Karpas-422 (cell line): ENCODE data around the gene RPS19BP1. TPM values are rescaled to one million over a fixed set of nuclear protein-coding genes. Genes with fewer than 3 reads are reported as not detected.

Source experiments
- DNase-seq: peaks from one replicate; pipeline ENCODE4 v3.0.0-alpha.2; 2015
- H2AFZ ChIP-seq: fragments of 200-600 bp; sonication (generic); 2 replicates; pipeline ENCODE4 v1.6.1; 2014; ENCODE audit warnings: antibody characterized with exemption, low read length, mixed read lengths
- H3K27ac ChIP-seq: fragments of 200-600 bp; sonication (generic); 2 replicates; pipeline ENCODE4 v1.5.1; 2014; ENCODE audit warnings: mild to moderate bottlenecking, low read length, moderate library complexity
- H3K27me3 ChIP-seq: fragments of 200-600 bp; sonication (generic); 2 replicates; pipeline ENCODE4 v1.6.1; 2014; ENCODE audit warnings: low read length, mixed read lengths
- H3K36me3 ChIP-seq: fragments of 200-600 bp; sonication (generic); 2 replicates; pipeline ENCODE4 v1.6.1; 2014; ENCODE audit warnings: low read length, mixed read lengths; ENCODE audit not compliant: insufficient read depth
- H3K4me1 ChIP-seq: fragments of 200-600 bp; sonication (generic); 2 replicates; pipeline ENCODE4 v1.6.1; 2014; ENCODE audit warnings: mild to moderate bottlenecking, low read length, mixed read lengths
- H3K4me2 ChIP-seq: fragments of 200-600 bp; sonication (generic); 2 replicates; pipeline ENCODE4 v1.6.1; 2014; ENCODE audit warnings: low read length, low read depth, mild to moderate bottlenecking; ENCODE audit not compliant: poor library complexity, severe bottlenecking
- H3K4me3 ChIP-seq: fragments of 200-600 bp; sonication (generic); 2 replicates; pipeline ENCODE4 v1.5.1; 2014; ENCODE audit warnings: mild to moderate bottlenecking, antibody characterized with exemption, low read length, mixed read lengths
- H3K79me2 ChIP-seq: fragments of 200-600 bp; sonication (generic); 2 replicates; pipeline ENCODE4 v1.6.1; 2014; ENCODE audit warnings: mild to moderate bottlenecking, low read length, mixed read lengths
- H3K9ac ChIP-seq: fragments of 200-600 bp; sonication (generic); 2 replicates; pipeline ENCODE4 v1.6.0; 2014; ENCODE audit warnings: low read length
- H3K9me2 ChIP-seq: fragments of 200-600 bp; sonication (generic), shearing (Covaris generic); replicated peaks from 2 replicates; pipeline ENCODE4 v1.6.0; 2014; ENCODE audit warnings: mild to moderate bottlenecking, low read length, moderate library complexity; ENCODE audit not compliant: insufficient read depth
- H3K9me3 ChIP-seq: fragments of 300-700, 200-600 bp; sonication (generic); 2 replicates; pipeline ENCODE4 v1.6.1; 2014; ENCODE audit warnings: low read length, mixed read lengths
- H4K20me1 ChIP-seq: fragments of 200-600 bp; sonication (generic); 2 replicates; pipeline ENCODE4 v1.6.1; 2014; ENCODE audit warnings: mild to moderate bottlenecking, antibody characterized with exemption, low read length, low read depth; ENCODE audit not compliant: insufficient read depth
- total RNA-seq: library from RNA; depleted of rRNA; stranded (reverse); fragments of >200 nt; shearing (Covaris generic); gene quantifications from 2 replicates; pipeline ENCODE4 v1.2.3, GENCODE V29; 2014; ENCODE audit warnings: low replicate concordance

The RPS19BP1 gene
- total RNA-seq, 1 experiment from 2014 or later, result 91.1 TPM

DNA sequence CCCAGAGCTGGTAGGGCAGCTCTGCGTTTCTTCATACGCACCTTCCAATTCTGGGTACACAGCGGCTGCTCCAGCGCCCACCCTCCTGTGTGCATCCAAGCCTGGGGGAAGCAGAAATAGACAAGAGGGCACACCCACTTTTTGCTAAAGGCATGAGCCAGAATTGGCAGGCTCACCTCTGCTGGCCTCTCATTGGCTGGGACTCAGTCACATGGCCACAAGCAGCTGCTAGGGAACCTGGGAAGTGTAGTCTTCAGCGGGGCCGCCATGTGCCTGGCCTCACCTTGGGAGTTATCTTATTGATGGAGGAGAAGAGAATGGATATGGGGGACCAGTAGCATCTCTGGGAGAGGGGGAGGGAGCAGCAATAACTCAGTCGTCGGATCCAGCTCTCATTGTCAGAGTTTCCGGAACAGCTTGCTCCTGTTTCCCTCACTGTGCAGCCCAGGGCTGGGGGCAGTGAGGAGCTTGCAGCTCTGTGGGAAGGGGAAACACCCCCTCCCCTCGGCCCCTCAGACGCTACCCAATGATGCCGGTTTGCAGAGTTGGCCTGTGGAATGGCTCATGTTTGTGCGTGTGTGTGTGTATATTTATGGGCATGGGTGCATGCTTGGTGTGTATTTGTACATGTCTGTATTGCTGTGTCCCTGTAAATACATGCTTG lies 42.3 kb downstream of the RPS19BP1 start:
- peaks cover 34% of the 10 kb centered on the region; the same call in 1 of the 2 replicates for H4K20me1 ChIP-seq
- peak overlapping the region; percentile 21 for H3K4me2 ChIP-seq
- H2AFZ ChIP-seq, result no peak overlapping the region
- peaks cover 20% of the 10 kb centered on the region for H3K36me3 ChIP-seq
- H3K27ac ChIP-seq, result peak overlapping the region; percentile 58; the same call in 1 of the 2 replicates
- no peaks in the 10 kb centered on the region for H3K27me3 ChIP-seq
- H3K79me2 ChIP-seq, result peaks cover 10% of the 10 kb centered on the region
- H3K9me3 ChIP-seq, result no peaks in the 10 kb centered on the region
- H3K9me2 ChIP-seq, result no peaks in the 10 kb centered on the region
- H3K4me1 ChIP-seq, result peaks cover 41% of the 10 kb centered on the region
- H3K9ac ChIP-seq, result peak overlapping the region; percentile 7; the same call in 1 of the 2 replicates
- peak; percentile 94 for DNase-seq
- H3K4me3 ChIP-seq, result no peak overlapping the region

DNA sequence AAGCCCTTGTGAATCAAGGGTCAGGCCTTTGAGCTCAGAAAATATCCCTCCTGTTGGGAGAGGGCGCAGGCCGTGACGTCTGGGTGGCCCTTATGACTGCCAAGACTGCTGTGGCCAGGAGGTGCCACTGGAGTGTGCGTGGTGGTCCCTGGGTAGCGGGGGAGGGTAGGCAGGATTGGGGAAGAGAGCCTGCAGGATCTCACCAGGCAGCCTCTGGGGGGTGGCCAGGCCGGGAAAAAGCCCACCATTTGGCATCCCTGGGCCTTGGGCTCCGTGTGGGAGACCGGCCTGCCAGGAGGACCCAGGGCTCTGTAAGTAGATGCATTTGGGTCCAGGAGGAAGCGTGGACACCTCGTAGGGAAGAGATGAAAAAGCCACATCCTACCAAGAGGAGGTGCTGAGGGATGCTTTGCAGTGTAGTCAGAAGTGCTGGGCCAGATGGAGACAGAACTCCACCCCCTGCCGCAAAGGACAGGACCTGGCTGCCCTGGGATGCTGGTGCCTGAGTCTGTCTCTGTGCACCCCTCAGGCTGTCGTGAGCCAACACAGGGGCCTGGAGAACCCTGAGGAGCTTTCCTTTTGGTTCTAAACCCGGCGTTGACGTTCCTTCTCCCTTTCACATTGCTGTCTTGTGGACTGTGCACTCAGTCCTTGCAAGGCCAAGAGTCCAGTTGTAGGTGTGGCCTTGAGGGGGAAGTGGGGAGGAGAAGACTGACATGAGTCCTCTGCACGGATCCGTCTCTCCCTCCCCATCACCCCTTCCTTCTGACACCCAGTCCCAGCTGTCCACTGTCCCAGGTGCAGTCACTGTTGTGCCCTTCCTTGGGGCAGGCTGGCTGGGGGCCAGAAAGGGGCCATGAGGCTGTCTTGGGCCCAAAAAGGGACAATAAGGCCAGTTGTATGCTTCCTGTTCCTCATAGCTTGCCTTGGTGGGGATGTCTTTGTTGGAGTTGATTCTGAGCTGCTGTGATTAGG lies 43.2 kb downstream of the RPS19BP1 start:
- H3K79me2 ChIP-seq, result peaks cover 10% of the 10 kb centered on the region
- H3K9ac ChIP-seq, result peak overlapping the region; percentile 7; the same call in 1 of the 2 replicates
- H3K9me2 ChIP-seq, result no peaks in the 10 kb centered on the region
- no peaks in the 10 kb centered on the region for H3K9me3 ChIP-seq
- H3K27ac ChIP-seq, result peak overlapping the region; percentile 58
- DNase-seq, result no peak
- H3K36me3 ChIP-seq, result peaks cover 23% of the 10 kb centered on the region
- H3K4me1 ChIP-seq, result peaks cover 41% of the 10 kb centered on the region
- H2AFZ ChIP-seq, result no peak overlapping the region
- no peaks in the 10 kb centered on the region for H3K27me3 ChIP-seq
- peak overlapping the region; percentile 21 for H3K4me2 ChIP-seq
- peaks cover 41% of the 10 kb centered on the region; the same call in 1 of the 2 replicates for H4K20me1 ChIP-seq
- H3K4me3 ChIP-seq, result no peak overlapping the region

DNA sequence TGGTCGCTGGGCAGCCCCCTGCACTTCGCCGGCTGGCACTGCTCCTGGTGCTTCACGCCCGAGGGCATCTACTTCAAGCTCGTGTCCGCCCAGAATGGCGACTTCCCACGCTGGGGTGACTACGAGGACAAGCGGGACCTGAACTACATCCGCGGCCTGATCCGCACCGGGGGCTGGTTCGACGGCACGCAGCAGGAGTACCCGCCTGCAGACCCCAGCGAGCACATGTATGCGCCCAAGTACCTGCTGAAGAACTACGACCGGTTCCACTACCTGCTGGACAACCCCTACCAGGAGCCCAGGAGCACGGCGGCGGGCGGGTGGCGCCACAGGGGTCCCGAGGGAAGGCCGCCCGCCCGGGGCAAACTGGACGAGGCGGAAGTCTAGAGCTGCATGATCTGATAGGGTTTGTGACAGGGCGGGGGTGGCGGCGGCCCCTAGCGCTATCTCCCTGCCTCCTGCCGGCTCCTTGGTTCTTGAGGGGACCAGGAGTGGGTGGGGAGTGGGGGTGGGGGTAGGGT lies 43.9 kb downstream of the RPS19BP1 start:
- Histone ChIP-seq H3K27ac (no peak overlapping the region), H4K20me1 (peaks cover 47% of the 10 kb centered on the region; the same call in 1 of the 2 replicates), H3K79me2 (peaks cover 13% of the 10 kb centered on the region), H3K4me2 (no peak overlapping the region), H3K9me3 (no peaks in the 10 kb centered on the region), H3K9me2 (no peaks in the 10 kb centered on the region), H3K9ac (no peak overlapping the region), H3K36me3 (peaks cover 28% of the 10 kb centered on the region), H3K27me3 (no peaks in the 10 kb centered on the region), H2AFZ (no peak overlapping the region), H3K4me3 (no peak overlapping the region), H3K4me1 (peaks cover 41% of the 10 kb centered on the region)
- no peak for DNase-seq

DNA sequence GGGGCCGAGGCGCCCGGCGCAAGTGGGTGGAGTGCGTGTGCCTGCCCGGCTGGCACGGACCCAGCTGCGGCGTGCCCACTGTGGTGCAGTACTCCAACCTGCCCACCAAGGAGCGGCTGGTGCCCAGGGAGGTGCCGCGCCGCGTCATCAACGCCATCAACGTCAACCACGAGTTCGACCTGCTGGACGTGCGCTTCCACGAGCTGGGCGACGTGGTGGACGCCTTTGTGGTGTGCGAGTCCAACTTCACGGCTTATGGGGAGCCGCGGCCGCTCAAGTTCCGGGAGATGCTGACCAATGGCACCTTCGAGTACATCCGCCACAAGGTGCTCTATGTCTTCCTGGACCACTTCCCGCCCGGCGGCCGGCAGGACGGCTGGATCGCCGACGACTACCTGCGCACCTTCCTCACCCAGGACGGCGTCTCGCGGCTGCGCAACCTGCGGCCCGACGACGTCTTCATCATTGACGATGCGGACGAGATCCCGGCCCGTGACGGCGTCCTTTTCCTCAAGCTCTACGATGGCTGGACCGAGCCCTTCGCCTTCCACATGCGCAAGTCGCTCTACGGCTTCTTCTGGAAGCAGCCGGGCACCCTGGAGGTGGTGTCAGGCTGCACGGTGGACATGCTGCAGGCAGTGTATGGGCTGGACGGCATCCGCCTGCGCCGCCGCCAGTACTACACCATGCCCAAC lies 44.6 kb downstream of the RPS19BP1 start:
- H3K4me3 ChIP-seq, result no peak overlapping the region
- H3K4me2 ChIP-seq, result no peak overlapping the region
- H3K36me3 ChIP-seq, result peaks cover 30% of the 10 kb centered on the region

DNA sequence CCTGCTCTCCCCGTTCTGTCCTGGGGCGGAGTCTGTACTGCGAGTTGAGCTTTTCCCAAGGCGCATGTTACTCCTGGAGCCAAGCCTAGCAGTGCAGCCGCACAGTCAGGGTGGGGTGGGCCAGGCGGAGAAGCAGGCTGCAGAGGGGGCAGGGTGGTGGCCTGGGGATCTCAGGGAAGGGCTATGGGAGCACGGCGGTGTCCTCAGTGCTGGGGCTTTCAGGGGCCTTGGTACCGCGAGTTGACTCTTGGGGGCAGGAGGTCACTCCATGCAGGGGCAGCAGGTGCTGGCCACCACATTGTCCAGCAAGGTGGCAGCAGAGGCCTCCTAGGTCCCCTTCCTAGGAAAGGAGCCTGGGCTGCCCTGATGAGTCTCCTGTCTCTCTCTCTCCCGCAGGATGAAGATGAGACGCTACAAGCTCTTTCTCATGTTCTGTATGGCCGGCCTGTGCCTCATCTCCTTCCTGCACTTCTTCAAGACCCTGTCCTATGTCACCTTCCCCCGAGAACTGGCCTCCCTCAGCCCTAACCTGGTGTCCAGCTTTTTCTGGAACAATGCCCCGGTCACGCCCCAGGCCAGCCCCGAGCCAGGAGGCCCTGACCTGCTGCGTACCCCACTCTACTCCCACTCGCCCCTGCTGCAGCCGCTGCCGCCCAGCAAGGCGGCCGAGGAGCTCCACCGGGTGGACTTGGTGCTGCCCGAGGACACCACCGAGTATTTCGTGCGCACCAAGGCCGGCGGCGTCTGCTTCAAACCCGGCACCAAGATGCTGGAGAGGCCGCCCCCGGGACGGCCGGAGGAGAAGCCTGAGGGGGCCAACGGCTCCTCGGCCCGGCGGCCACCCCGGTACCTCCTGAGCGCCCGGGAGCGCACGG lies 45.4 kb downstream of the RPS19BP1 start:
- DNase-seq, result no peak
- no peaks in the 10 kb centered on the region for H3K27me3 ChIP-seq

More for the DNA sequence above, 44.6 kb downstream of the RPS19BP1 start:
- no peaks in the 10 kb centered on the region for H3K9me2 ChIP-seq
- H3K79me2 ChIP-seq, result peaks cover 13% of the 10 kb centered on the region
- DNase-seq, result no peak
- H3K9me3 ChIP-seq, result no peaks in the 10 kb centered on the region
- peaks cover 47% of the 10 kb centered on the region; the same call in 1 of the 2 replicates for H4K20me1 ChIP-seq
- H3K4me1 ChIP-seq, result peaks cover 41% of the 10 kb centered on the region
- H3K27me3 ChIP-seq, result no peaks in the 10 kb centered on the region
- H2AFZ ChIP-seq, result no peak overlapping the region
- H3K9ac ChIP-seq, result no peak overlapping the region
- H3K27ac ChIP-seq, result no peak overlapping the region

DNA sequence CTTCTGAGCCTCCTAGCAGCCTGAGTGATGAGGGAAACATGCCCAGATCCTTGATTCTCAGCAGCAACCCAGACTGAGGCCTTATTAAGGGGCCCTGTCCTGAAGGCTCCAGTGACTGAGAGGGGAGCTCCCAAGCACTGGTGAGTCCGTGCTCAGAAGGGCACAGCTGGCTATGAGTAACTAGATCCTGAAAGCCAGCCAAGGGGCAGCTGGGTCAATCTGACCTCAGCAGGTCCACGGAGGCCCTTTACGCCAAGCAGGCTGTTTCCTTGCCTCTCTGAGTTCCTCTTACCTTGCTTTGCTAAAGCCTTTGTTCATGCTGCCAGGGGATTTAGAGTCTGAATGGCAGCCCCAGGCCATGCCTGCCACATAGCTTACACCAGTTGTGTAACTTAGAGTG lies 49.8 kb downstream of the RPS19BP1 start:
- H3K4me1 ChIP-seq, result peaks cover 8% of the 10 kb centered on the region

More for the DNA sequence above, 45.4 kb downstream of the RPS19BP1 start:
- H3K36me3 ChIP-seq, result peaks cover 37% of the 10 kb centered on the region
- H3K27ac ChIP-seq, result no peak overlapping the region
- H3K4me2 ChIP-seq, result no peak overlapping the region
- no peaks in the 10 kb centered on the region for H3K9me2 ChIP-seq
- no peak overlapping the region for H3K9ac ChIP-seq
- no peak overlapping the region for H2AFZ ChIP-seq
- no peak overlapping the region for H3K4me3 ChIP-seq
- H4K20me1 ChIP-seq, result peaks cover 48% of the 10 kb centered on the region; the same call in 1 of the 2 replicates
- H3K4me1 ChIP-seq, result peaks cover 41% of the 10 kb centered on the region
- peaks cover 20% of the 10 kb centered on the region for H3K79me2 ChIP-seq
- no peaks in the 10 kb centered on the region for H3K9me3 ChIP-seq

DNA sequence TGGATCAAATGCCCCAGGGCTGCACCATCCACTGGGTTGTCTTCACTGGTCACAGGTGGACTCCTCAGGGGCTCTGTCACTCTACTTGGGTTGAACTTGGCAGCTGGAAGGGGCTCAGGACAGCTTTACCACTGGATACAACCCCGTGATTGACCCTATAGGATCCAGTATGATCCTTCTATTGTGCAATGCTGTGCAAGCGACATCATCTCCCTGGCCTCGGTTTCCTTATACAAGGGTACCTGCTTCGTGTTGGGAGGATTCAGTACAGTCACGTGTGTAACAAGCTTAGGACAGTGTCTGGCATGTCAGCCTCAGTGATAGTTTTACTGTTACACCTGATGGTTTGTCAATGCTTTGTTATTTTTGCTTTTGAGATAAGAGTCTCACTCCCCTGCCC lies 51.0 kb downstream of the RPS19BP1 start:
- no peaks in the 10 kb centered on the region for H3K9me3 ChIP-seq
- H4K20me1 ChIP-seq, result peaks cover 71% of the 10 kb centered on the region
- no peaks in the 10 kb centered on the region for H3K27me3 ChIP-seq
- H3K4me3 ChIP-seq, result no peak overlapping the region
- H3K9ac ChIP-seq, result no peak overlapping the region
- H3K9me2 ChIP-seq, result no peaks in the 10 kb centered on the region
- no peak overlapping the region for H3K27ac ChIP-seq
- peaks cover 60% of the 10 kb centered on the region for H3K79me2 ChIP-seq
- no peaks in the 10 kb centered on the region for H3K4me1 ChIP-seq
- H3K36me3 ChIP-seq, result peaks cover 52% of the 10 kb centered on the region
- no peak for DNase-seq
- H3K4me2 ChIP-seq, result no peak overlapping the region
- no peak overlapping the region for H2AFZ ChIP-seq

More for the DNA sequence above, 49.8 kb downstream of the RPS19BP1 start:
- no peak for DNase-seq
- Histone ChIP-seq H4K20me1 (peaks cover 67% of the 10 kb centered on the region), H3K9me3 (no peaks in the 10 kb centered on the region), H3K36me3 (peaks cover 48% of the 10 kb centered on the region), H3K4me2 (no peak overlapping the region), H2AFZ (no peak overlapping the region), H3K9me2 (no peaks in the 10 kb centered on the region), H3K9ac (no peak overlapping the region), H3K4me3 (no peak overlapping the region), H3K79me2 (peaks cover 48% of the 10 kb centered on the region), H3K27ac (no peak overlapping the region), H3K27me3 (no peaks in the 10 kb centered on the region)
